Hepatocyte (in vitro differentiated cells): ENCODE measurements around the gene VIPR1. TPM values are rescaled to one million over a fixed set of nuclear protein-coding genes. Genes with fewer than 3 reads are reported as not detected.

Source experiments
- DNase-seq: peaks from one replicate; pipeline ENCODE4 v3.0.0-alpha.2; 2016; ENCODE audit warnings: low spot score
- H2AFZ ChIP-seq: fragments of 200-600 bp; sonication (generic); 2 replicates; pipeline ENCODE4 v1.6.0; 2016; ENCODE audit warnings: antibody characterized with exemption, mild to moderate bottlenecking
- H3K27ac ChIP-seq: fragments of 200-600 bp; sonication (generic); 2 replicates; pipeline ENCODE4 v1.5.1; 2016; ENCODE audit warnings: mild to moderate bottlenecking
- H3K27me3 ChIP-seq: fragments of 200-600 bp; sonication (generic); 2 replicates; pipeline ENCODE4 v1.6.1; 2016
- H3K36me3 ChIP-seq: fragments of 200-600 bp; sonication (generic); replicated peaks from 2 replicates; pipeline ENCODE4 v1.5.1; 2016; ENCODE audit warnings: low read depth; ENCODE audit not compliant: insufficient read depth
- H3K4me1 ChIP-seq: fragments of 200-600 bp; sonication (generic); 2 replicates; pipeline ENCODE4 v1.5.1; 2016; ENCODE audit warnings: mild to moderate bottlenecking, moderate library complexity; ENCODE audit not compliant: insufficient read depth
- H3K4me2 ChIP-seq: fragments of 200-600 bp; sonication (generic); 2 replicates; pipeline ENCODE4 v1.6.0; 2016
- H3K4me3 ChIP-seq: fragments of 200-600 bp; sonication (generic); 2 replicates; pipeline ENCODE4 v1.5.1; 2016; ENCODE audit warnings: mild to moderate bottlenecking
- H3K79me2 ChIP-seq: fragments of 200-600 bp; sonication (generic); 2 replicates; pipeline ENCODE4 v1.6.0; 2017; ENCODE audit warnings: mild to moderate bottlenecking
- H3K9me2 ChIP-seq: fragments of 200-600 bp; sonication (generic); replicated peaks from 2 replicates; pipeline ENCODE4 v1.6.0; 2017; ENCODE audit warnings: mild to moderate bottlenecking; ENCODE audit not compliant: insufficient read depth
- H3K9me3 ChIP-seq: fragments of 200-600 bp; sonication (generic); 2 replicates; pipeline ENCODE4 v1.5.1; 2016; ENCODE audit warnings: low read depth, mild to moderate bottlenecking
- H4K20me1 ChIP-seq: fragments of 200-600 bp; sonication (generic); 2 replicates; pipeline ENCODE4 v1.6.0; 2016; ENCODE audit warnings: mild to moderate bottlenecking; ENCODE audit not compliant: insufficient read depth, poor library complexity, severe bottlenecking
- CTCF ChIP-seq: fragments of 200-600 bp; sonication (generic); IDR thresholded peaks from 2 replicates; pipeline ENCODE4 v1.5.1; 2016; ENCODE audit warnings: antibody characterized with exemption, mild to moderate bottlenecking; ENCODE audit not compliant: poor library complexity
- EZH2 ChIP-seq: fragments of 200-600 bp; sonication (generic); IDR thresholded peaks from 2 replicates; pipeline ENCODE4 v1.6.1; 2016; ENCODE audit warnings: antibody characterized with exemption, mild to moderate bottlenecking, borderline replicate concordance
- EZH2phosphoT487 ChIP-seq: fragments of 200-600 bp; sonication (generic); IDR thresholded peaks from one replicate; pipeline ENCODE4 v1.6.1; 2018; ENCODE audit warnings: antibody characterized with exemption, mild to moderate bottlenecking, low read depth, moderate library complexity; ENCODE audit not compliant: unreplicated experiment, severe bottlenecking
- WGBS: methylation state at CpG from one replicate; pipeline ENCODE4 v1.1.6; 2016; ENCODE audit warnings: low lambda C conversion rate; ENCODE audit errors: missing lambda C conversion rate; 5-methylcytosine and 5-hydroxymethylcytosine counted together
- polyA plus RNA-seq: library from polyadenylated mRNA; unstranded; fragments of >200 nt; fragmentation: Nextera tagmentation; extraction: Ambion mirVana; gene quantifications from 2 replicates; pipeline ENCODE4 v1.2.1, GENCODE V29; 2016
- total RNA-seq: library from RNA; depleted of rRNA; stranded (reverse); fragments of >200 nt; gene quantifications from 2 replicates; pipeline ENCODE4 v1.2.3, GENCODE V29; 2014

VIPR1 gene
- total and polyA plus RNA-seq, 2 experiments from 2014 or later, result 17.5 to 19.2 TPM

- peak; percentile 48 for DNase-seq
- Histone ChIP-seq H3K4me2 (peak overlapping the region; percentile 51), H3K79me2 (peaks cover 6% of the 10 kb centered on the region), H3K9me2 (no peaks in the 10 kb centered on the region), H3K36me3 (no peaks in the 10 kb centered on the region), H3K9me3 (no peaks in the 10 kb centered on the region), H3K4me3 (no peak overlapping the region), H3K27ac (peak overlapping the region; percentile 98), H2AFZ (no peak overlapping the region), H4K20me1 (no peaks in the 10 kb centered on the region), H3K27me3 (peaks cover 15% of the 10 kb centered on the region), H3K4me1 (peaks cover 51% of the 10 kb centered on the region)
- 92% methylated on average over 6 of the region's 6 CpGs for WGBS
- TF ChIP-seq EZH2 (no peak), CTCF (no peak)
These were observed 2.8 kb downstream of the VIPR1 start for GRCh38 chr3:42505128-42505848.

- Histone ChIP-seq H4K20me1 (no peaks in the 10 kb centered on the region), H2AFZ (no peak overlapping the region), H3K79me2 (peaks cover 6% of the 10 kb centered on the region), H3K4me2 (peak overlapping the region; percentile 41), H3K27me3 (peaks cover 9% of the 10 kb centered on the region), H3K4me1 (peaks cover 58% of the 10 kb centered on the region), H3K36me3 (no peaks in the 10 kb centered on the region), H3K9me2 (no peaks in the 10 kb centered on the region), H3K9me3 (no peaks in the 10 kb centered on the region), H3K4me3 (no peak overlapping the region), H3K27ac (peak overlapping the region; percentile 98)
- DNase-seq, result no peak
- 88% methylated on average over 4 of the region's 4 CpGs for WGBS
- no peak for TF ChIP-seq CTCF
- TF ChIP-seq EZH2, result no peak
- no peak for TF ChIP-seq EZH2phosphoT487
These were observed 3.5 kb downstream of the VIPR1 start for GRCh38 chr3:42505849-42506410.

GRCh38 chr3:42507252-42507651, 4.8 kb downstream of the VIPR1 start:
- Histone ChIP-seq H3K36me3 (no peaks in the 10 kb centered on the region), H3K4me3 (no peak overlapping the region), H3K4me1 (peaks cover 57% of the 10 kb centered on the region), H3K27ac (peak overlapping the region; percentile 98), H3K4me2 (peak overlapping the region; percentile 34), H3K9me2 (no peaks in the 10 kb centered on the region), H3K9me3 (no peaks in the 10 kb centered on the region), H4K20me1 (no peaks in the 10 kb centered on the region), H2AFZ (no peak overlapping the region), H3K27me3 (no peaks in the 10 kb centered on the region), H3K79me2 (peaks cover 6% of the 10 kb centered on the region)
- no peak for TF ChIP-seq CTCF
- WGBS, result 39% methylated on average over 7 of the region's 7 CpGs
- peak; percentile 68 for DNase-seq
